Mucosa of stomach (tissue), 1 donor: ENCODE data around the gene FBRSL1.

ENCODE experiments used
- H3K27me3 ChIP-seq: one replicate; pipeline ENCODE4 v1.7.0; 2013; ENCODE audit warnings: mild to moderate bottlenecking, low read length; ENCODE audit not compliant: control insufficient read depth, insufficient read depth
- H3K36me3 ChIP-seq: one replicate; pipeline ENCODE4 v1.7.0; 2013; ENCODE audit warnings: low read length; ENCODE audit not compliant: control insufficient read depth, insufficient read depth
- H3K4me1 ChIP-seq: one replicate; pipeline ENCODE4 v1.7.0; 2013; ENCODE audit warnings: mild to moderate bottlenecking, low read length; ENCODE audit not compliant: control insufficient read depth, insufficient read depth
- H3K4me3 ChIP-seq: one replicate; pipeline ENCODE4 v1.7.0; 2013; ENCODE audit warnings: low read length
- H3K9ac ChIP-seq: one replicate; pipeline ENCODE4 v1.7.0; 2013; ENCODE audit warnings: mild to moderate bottlenecking, low read length, moderate library complexity
- H3K9me3 ChIP-seq: one replicate; pipeline ENCODE4 v1.7.0; 2013; ENCODE audit warnings: mild to moderate bottlenecking, low read length, moderate library complexity; ENCODE audit not compliant: control insufficient read depth
- donor health status: Pancreatic carcinoma.

Gene FBRSL1

DNA sequence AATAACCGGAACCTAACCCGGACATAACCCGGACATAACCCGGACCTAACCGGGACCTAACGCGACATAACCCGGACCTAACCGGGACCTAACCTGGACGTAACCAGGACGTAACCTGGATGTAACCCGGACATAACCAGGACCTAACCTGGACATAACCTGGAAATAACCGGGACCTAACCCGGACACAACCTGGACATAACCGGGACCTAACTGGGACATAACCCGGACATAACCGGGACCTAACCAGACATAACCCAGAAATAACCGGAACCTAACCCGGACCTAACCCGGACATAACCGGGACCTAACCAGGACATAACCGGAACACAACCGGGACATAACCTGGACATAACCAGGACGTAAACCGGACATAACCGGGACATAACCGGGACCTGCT is 6.7 kb upstream of the FBRSL1 start:
- H3K4me3 ChIP-seq, result no peak overlapping the region
- H3K27me3 ChIP-seq, result peaks cover 25% of the 10 kb centered on the region
- H3K9ac ChIP-seq, result no peak overlapping the region
- peaks cover 1% of the 10 kb centered on the region for H3K4me1 ChIP-seq
- H3K36me3 ChIP-seq, result no peaks in the 10 kb centered on the region
- H3K9me3 ChIP-seq, result no peaks in the 10 kb centered on the region

GRCh38 chr12:132483612-132484011 is 6.3 kb upstream of the FBRSL1 start:
- H3K9ac ChIP-seq, result no peak overlapping the region
- no peaks in the 10 kb centered on the region for H3K9me3 ChIP-seq
- peaks cover 5% of the 10 kb centered on the region for H3K4me1 ChIP-seq
- peaks cover 25% of the 10 kb centered on the region for H3K27me3 ChIP-seq
- no peak overlapping the region for H3K4me3 ChIP-seq
- no peaks in the 10 kb centered on the region for H3K36me3 ChIP-seq

- Histone ChIP-seq H3K4me3 (no peak overlapping the region), H3K36me3 (no peaks in the 10 kb centered on the region), H3K9ac (no peak overlapping the region), H3K9me3 (no peaks in the 10 kb centered on the region), H3K27me3 (peaks cover 22% of the 10 kb centered on the region), H3K4me1 (peaks cover 13% of the 10 kb centered on the region)
Measured at GRCh38 chr12:132484183-132484890, 5.6 kb upstream of the FBRSL1 start.

- Histone ChIP-seq H3K9ac (no peak overlapping the region), H3K4me3 (no peak overlapping the region)
Measured at GRCh38 chr12:132484891-132485441, 5.0 kb upstream of the FBRSL1 start.

DNA sequence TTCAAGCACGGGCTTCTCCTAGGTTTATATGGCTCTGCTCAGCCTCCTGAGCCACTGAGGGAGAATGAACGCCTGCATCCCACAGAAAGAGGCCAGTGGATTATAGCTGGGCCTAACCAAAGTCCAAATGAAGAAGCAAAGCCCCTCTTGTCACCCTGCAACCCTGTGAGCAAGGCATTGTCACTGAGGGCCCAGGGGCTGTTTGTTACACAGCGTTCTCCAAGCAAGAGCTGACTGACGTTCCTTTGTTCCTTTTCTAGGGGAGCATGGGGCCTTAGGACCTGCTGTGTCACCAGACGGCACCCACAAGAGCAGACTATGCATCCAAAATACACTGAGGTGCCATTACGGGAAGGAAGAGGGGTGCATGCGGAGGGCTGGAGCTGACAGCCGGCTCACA is 4.3 kb upstream of the FBRSL1 start:
- no peaks in the 10 kb centered on the region for H3K36me3 ChIP-seq
- H3K4me1 ChIP-seq, result peaks cover 14% of the 10 kb centered on the region
- no peaks in the 10 kb centered on the region for H3K9me3 ChIP-seq
- H3K9ac ChIP-seq, result no peak overlapping the region
- H3K4me3 ChIP-seq, result no peak overlapping the region
- H3K27me3 ChIP-seq, result peaks cover 17% of the 10 kb centered on the region

More at GRCh38 chr12:132484891-132485441, 5.0 kb upstream of the FBRSL1 start:
- no peaks in the 10 kb centered on the region for H3K9me3 ChIP-seq
- peaks cover 14% of the 10 kb centered on the region for H3K4me1 ChIP-seq
- no peaks in the 10 kb centered on the region for H3K36me3 ChIP-seq
- H3K27me3 ChIP-seq, result peaks cover 21% of the 10 kb centered on the region

GRCh38 chr12:132486168-132486567 is 3.8 kb upstream of the FBRSL1 start:
- H3K27me3 ChIP-seq, result peaks cover 12% of the 10 kb centered on the region
- H3K4me1 ChIP-seq, result peaks cover 15% of the 10 kb centered on the region
- H3K9me3 ChIP-seq, result no peaks in the 10 kb centered on the region
- H3K36me3 ChIP-seq, result no peaks in the 10 kb centered on the region
- H3K9ac ChIP-seq, result no peak overlapping the region
- H3K4me3 ChIP-seq, result no peak overlapping the region

- Histone ChIP-seq H3K9me3 (no peaks in the 10 kb centered on the region), H3K4me3 (no peak overlapping the region), H3K9ac (no peak overlapping the region), H3K4me1 (peaks cover 19% of the 10 kb centered on the region), H3K36me3 (no peaks in the 10 kb centered on the region), H3K27me3 (peaks cover 8% of the 10 kb centered on the region)
Measured at GRCh38 chr12:132486576-132486975, 3.4 kb upstream of the FBRSL1 start.

DNA sequence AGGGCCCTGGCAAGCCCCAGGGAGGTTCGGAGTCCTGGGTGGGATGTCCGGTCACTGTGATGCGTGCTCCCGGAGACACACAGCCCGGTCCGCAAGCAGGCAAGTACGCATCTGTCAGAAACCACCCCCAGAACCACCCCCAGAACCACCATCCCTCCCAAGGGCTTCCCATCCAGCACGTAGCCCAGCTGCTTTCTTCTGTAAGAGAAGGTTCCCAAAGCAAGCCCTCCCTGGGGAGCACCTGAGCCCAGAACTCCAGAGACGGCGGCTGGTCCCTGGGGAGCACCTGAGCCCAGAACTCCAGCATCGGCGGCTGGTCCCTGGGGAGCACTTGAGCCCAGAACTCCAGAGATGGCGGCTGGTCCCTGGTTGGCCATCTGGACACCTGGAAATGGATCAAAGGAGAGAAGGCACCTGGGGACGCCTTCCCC is 2.6 kb upstream of the FBRSL1 start:
- Histone ChIP-seq H3K9ac (no peak overlapping the region), H3K4me3 (no peak overlapping the region), H3K27me3 (peaks cover under 1% of the 10 kb centered on the region), H3K4me1 (peaks cover 27% of the 10 kb centered on the region), H3K9me3 (no peaks in the 10 kb centered on the region), H3K36me3 (no peaks in the 10 kb centered on the region)

GRCh38 chr12:132488127-132489077 is 1.5 kb upstream of the FBRSL1 start:
- no peaks in the 10 kb centered on the region for H3K27me3 ChIP-seq
- no peaks in the 10 kb centered on the region for H3K9me3 ChIP-seq
- peak overlapping the region; percentile 37 for H3K9ac ChIP-seq
- H3K36me3 ChIP-seq, result no peaks in the 10 kb centered on the region
- no peak overlapping the region for H3K4me3 ChIP-seq
- peaks cover 38% of the 10 kb centered on the region for H3K4me1 ChIP-seq

- H3K27me3 ChIP-seq, result no peaks in the 10 kb centered on the region
- peaks cover 45% of the 10 kb centered on the region for H3K4me1 ChIP-seq
- no peaks in the 10 kb centered on the region for H3K36me3 ChIP-seq
- no peak overlapping the region for H3K4me3 ChIP-seq
- peak overlapping the region; percentile 37 for H3K9ac ChIP-seq
- H3K9me3 ChIP-seq, result no peaks in the 10 kb centered on the region
Measured at GRCh38 chr12:132489078-132489601, 811 bp upstream of the FBRSL1 start.

DNA sequence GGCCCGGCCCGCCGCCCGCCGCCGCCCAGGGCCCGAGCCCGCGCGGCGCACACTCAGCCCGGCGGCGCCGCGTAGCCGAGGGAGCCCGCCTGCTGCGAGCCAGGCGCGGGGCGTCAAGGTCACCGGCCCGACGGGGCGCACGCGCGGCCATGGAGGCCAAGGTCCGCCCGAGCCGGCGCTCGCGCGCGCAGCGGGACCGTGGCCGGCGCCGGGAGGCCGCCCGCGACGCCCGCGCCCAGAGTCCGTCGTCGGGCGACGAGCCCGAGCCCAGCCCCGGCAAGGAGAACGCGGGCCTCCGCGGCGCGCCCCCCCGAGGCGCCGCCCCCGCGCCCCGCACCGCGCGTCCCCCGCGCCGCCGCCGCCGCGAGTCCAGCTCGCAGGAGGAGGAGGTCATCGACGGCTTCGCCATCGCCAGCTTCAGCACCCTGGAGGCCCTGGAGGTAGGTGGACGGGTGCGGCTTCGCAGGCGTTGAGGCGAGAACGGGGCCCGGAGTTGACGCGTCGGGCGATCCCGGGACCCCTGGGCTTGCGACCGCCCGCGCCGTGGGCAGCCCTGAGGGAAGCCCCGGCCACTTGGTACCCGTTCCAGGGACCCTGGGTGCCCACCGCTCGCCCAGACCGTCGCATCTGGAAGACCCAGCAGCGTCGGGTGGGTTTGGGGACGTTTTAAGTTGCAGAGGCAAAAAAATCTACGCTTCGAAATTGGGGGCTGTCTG is 629 bp downstream of the FBRSL1 start:
- Histone ChIP-seq H3K9ac (peak overlapping the region; percentile 68), H3K4me1 (peaks cover 59% of the 10 kb centered on the region), H3K4me3 (peak overlapping the region; percentile 29), H3K27me3 (no peaks in the 10 kb centered on the region), H3K9me3 (no peaks in the 10 kb centered on the region), H3K36me3 (no peaks in the 10 kb centered on the region)
